HEK293 (cell line): ENCODE measurements around the gene RGMA.

Source experiments
- BCL11B ChIP-seq: fragments of 450-650 bp; formaldehyde crosslinking; IDR thresholded peaks from 2 replicates; pipeline ENCODE4 v1.5.1; 2016; ENCODE audit warnings: low read depth, missing biosample characterization, missing genetic modification characterization
- GLI4 ChIP-seq: fragments of 450-650 bp; formaldehyde crosslinking; IDR thresholded peaks from 2 replicates; pipeline ENCODE4 v1.5.1; 2016; ENCODE audit warnings: missing biosample characterization, missing genetic modification characterization
- GLIS1 ChIP-seq: fragments of 450-650 bp; formaldehyde crosslinking; IDR thresholded peaks from 2 replicates; pipeline ENCODE4 v1.5.1; 2016; ENCODE audit warnings: missing biosample characterization, missing genetic modification characterization
- HOXC10 ChIP-seq: sonication (generic); formaldehyde crosslinking; IDR thresholded peaks from 2 replicates; pipeline ENCODE4 v1.8.1; 2023; ENCODE audit warnings: mild to moderate bottlenecking, missing genetic modification reagents
- HOXD13 ChIP-seq: sonication (generic); formaldehyde crosslinking; IDR thresholded peaks from 2 replicates; pipeline ENCODE4 v1.8.0; 2022; ENCODE audit warnings: missing genetic modification reagents, borderline replicate concordance
- KLF1 ChIP-seq: fragments of 450-650 bp; formaldehyde crosslinking; IDR thresholded peaks from 2 replicates; pipeline ENCODE4 v1.5.1; 2016; ENCODE audit warnings: missing biosample characterization, missing genetic modification characterization
- SP3 ChIP-seq: fragments of 450-650 bp; formaldehyde crosslinking; IDR thresholded peaks from 2 replicates; pipeline ENCODE4 v1.5.1; 2016; ENCODE audit warnings: missing biosample characterization, missing genetic modification characterization
- YY2 ChIP-seq: fragments of 450-650 bp; formaldehyde crosslinking; IDR thresholded peaks from 2 replicates; pipeline ENCODE4 v1.5.1; 2016; ENCODE audit warnings: missing biosample characterization, missing genetic modification characterization
- ZEB2 ChIP-seq: fragments of 450-650 bp; formaldehyde crosslinking; IDR thresholded peaks from 2 replicates; pipeline ENCODE4 v1.5.1; 2016; ENCODE audit warnings: missing biosample characterization, missing genetic modification characterization
- ZNF133 ChIP-seq: fragments of 450-650 bp; formaldehyde crosslinking; IDR thresholded peaks from 2 replicates; pipeline ENCODE4 v1.5.1; 2016; ENCODE audit warnings: missing biosample characterization, missing genetic modification characterization
- ZNF146 ChIP-seq: fragments of 450-650 bp; formaldehyde crosslinking; IDR thresholded peaks from 2 replicates; pipeline ENCODE4 v1.5.1; 2016; ENCODE audit warnings: missing biosample characterization, missing genetic modification characterization
- ZNF174 ChIP-seq: fragments of 450-650 bp; formaldehyde crosslinking; IDR thresholded peaks from 2 replicates; pipeline ENCODE4 v1.5.0; 2017; ENCODE audit warnings: missing biosample characterization, mild to moderate bottlenecking, missing genetic modification characterization
- ZNF266 ChIP-seq: fragments of 450-650 bp; formaldehyde crosslinking; IDR thresholded peaks from 2 replicates; pipeline ENCODE4 v1.5.1; 2016; ENCODE audit warnings: missing biosample characterization, missing genetic modification characterization, low read depth
- ZNF391 ChIP-seq: fragments of 450-650 bp; formaldehyde crosslinking; IDR thresholded peaks from 2 replicates; pipeline ENCODE4 v1.5.1; 2016; ENCODE audit warnings: low read depth, missing biosample characterization, missing genetic modification characterization, borderline replicate concordance
- ZNF571 ChIP-seq: fragments of 450-650 bp; formaldehyde crosslinking; IDR thresholded peaks from 2 replicates; pipeline ENCODE4 v1.5.0; 2017; ENCODE audit warnings: missing biosample characterization, missing genetic modification characterization
- ZNF654 ChIP-seq: fragments of 450-650 bp; formaldehyde crosslinking; IDR thresholded peaks from 2 replicates; pipeline ENCODE4 v1.5.1; 2016; ENCODE audit warnings: low read depth, missing biosample characterization, missing genetic modification characterization
- ZNF777 ChIP-seq: fragments of 450-650 bp; formaldehyde crosslinking; IDR thresholded peaks from 2 replicates; pipeline ENCODE4 v1.5.1; 2017; ENCODE audit warnings: missing biosample characterization, missing genetic modification characterization, borderline replicate concordance
- ZNF791 ChIP-seq: fragments of 450-650 bp; formaldehyde crosslinking; IDR thresholded peaks from 2 replicates; pipeline ENCODE4 v1.5.1; 2016; ENCODE audit warnings: missing biosample characterization, missing genetic modification characterization
- ZSCAN23 ChIP-seq: fragments of 450-650 bp; formaldehyde crosslinking; IDR thresholded peaks from 2 replicates; pipeline ENCODE4 v1.5.1; 2016; ENCODE audit warnings: missing biosample characterization, missing genetic modification characterization
- TF ChIP-seq, protein P1 (sequence below): fragments of 450-650 bp; formaldehyde crosslinking; IDR thresholded peaks from 2 replicates; pipeline ENCODE4 v1.5.1; 2016; ENCODE audit warnings: missing biosample characterization, missing genetic modification characterization
- TF ChIP-seq, protein P2 (sequence below): fragments of 450-650 bp; formaldehyde crosslinking; IDR thresholded peaks from 2 replicates; pipeline ENCODE4 v1.5.1; 2016; ENCODE audit warnings: missing biosample characterization, missing genetic modification characterization, low read depth
- TF ChIP-seq, protein P3 (sequence below): fragments of 450-650 bp; formaldehyde crosslinking; IDR thresholded peaks from 2 replicates; pipeline ENCODE4 v1.5.1; 2016; ENCODE audit warnings: missing biosample characterization, missing genetic modification characterization
- TF ChIP-seq, protein P4 (sequence below): fragments of 450-650 bp; formaldehyde crosslinking; IDR thresholded peaks from 2 replicates; pipeline ENCODE4 v1.5.1; 2017; ENCODE audit warnings: missing biosample characterization, missing genetic modification characterization
- TF ChIP-seq, protein P5 (sequence below): fragments of 450-650 bp; formaldehyde crosslinking; IDR thresholded peaks from 2 replicates; pipeline ENCODE4 v1.5.1; 2016; ENCODE audit warnings: missing biosample characterization, missing genetic modification characterization

The RGMA gene

DNA sequence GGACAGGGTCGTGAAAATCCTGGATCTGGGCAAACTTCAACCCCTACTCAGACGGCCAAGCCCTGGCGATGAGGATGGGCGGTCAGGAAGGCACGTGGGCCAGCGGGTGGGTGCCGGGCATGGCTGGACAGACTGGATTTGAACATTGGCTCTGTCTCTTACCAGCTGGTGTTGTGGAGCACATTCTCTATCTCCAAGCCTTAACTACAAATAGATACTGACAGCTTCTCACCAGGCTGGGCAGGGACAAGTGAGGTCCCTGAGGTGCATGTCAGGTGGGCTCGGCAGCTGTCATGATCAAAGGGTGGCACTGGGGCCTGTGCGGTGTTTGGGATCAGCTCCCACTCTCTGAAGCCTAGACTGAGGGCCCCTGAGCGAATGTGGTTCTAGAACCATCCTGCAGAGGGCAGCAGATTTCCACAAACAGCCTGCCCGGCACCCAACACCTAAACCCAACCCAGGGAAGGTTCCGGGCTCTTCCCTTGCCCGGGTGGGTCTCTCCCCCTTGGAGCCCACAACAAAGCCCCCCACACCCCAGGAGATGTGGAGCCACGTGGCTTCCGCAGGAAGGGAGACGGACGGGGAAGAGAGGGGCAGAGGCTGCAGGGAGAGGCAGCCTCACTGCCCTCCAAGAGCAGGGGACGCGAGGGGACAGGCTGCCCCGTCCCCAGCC lies 58.4 kb downstream of the RGMA start (continued):
- TF ChIP-seq, protein P1, sequence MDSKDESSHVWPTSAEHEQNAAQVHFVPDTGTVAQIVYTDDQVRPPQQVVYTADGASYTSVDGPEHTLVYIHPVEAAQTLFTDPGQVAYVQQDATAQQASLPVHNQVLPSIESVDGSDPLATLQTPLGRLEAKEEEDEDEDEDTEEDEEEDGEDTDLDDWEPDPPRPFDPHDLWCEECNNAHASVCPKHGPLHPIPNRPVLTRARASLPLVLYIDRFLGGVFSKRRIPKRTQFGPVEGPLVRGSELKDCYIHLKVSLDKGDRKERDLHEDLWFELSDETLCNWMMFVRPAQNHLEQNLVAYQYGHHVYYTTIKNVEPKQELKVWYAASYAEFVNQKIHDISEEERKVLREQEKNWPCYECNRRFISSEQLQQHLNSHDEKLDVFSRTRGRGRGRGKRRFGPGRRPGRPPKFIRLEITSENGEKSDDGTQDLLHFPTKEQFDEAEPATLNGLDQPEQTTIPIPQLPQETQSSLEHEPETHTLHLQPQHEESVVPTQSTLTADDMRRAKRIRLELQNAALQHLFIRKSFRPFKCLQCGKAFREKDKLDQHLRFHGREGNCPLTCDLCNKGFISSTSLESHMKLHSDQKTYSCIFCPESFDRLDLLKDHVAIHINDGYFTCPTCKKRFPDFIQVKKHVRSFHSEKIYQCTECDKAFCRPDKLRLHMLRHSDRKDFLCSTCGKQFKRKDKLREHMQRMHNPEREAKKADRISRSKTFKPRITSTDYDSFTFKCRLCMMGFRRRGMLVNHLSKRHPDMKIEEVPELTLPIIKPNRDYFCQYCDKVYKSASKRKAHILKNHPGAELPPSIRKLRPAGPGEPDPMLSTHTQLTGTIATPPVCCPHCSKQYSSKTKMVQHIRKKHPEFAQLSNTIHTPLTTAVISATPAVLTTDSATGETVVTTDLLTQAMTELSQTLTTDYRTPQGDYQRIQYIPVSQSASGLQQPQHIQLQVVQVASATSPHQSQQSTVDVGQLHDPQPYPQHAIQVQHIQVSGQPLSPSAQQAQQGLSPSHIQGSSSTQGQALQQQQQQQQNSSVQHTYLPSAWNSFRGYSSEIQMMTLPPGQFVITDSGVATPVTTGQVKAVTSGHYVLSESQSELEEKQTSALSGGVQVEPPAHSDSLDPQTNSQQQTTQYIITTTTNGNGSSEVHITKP (tag by site-specific recombination): no peak
- TF ChIP-seq ZNF146: no peak
- TF ChIP-seq, protein P2, sequence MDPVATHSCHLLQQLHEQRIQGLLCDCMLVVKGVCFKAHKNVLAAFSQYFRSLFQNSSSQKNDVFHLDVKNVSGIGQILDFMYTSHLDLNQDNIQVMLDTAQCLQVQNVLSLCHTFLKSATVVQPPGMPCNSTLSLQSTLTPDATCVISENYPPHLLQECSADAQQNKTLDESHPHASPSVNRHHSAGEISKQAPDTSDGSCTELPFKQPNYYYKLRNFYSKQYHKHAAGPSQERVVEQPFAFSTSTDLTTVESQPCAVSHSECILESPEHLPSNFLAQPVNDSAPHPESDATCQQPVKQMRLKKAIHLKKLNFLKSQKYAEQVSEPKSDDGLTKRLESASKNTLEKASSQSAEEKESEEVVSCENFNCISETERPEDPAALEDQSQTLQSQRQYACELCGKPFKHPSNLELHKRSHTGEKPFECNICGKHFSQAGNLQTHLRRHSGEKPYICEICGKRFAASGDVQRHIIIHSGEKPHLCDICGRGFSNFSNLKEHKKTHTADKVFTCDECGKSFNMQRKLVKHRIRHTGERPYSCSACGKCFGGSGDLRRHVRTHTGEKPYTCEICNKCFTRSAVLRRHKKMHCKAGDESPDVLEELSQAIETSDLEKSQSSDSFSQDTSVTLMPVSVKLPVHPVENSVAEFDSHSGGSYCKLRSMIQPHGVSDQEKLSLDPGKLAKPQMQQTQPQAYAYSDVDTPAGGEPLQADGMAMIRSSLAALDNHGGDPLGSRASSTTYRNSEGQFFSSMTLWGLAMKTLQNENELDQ: no peak
- TF ChIP-seq BCL11B: no peak
- TF ChIP-seq ZNF791: no peak
- TF ChIP-seq, protein P3, sequence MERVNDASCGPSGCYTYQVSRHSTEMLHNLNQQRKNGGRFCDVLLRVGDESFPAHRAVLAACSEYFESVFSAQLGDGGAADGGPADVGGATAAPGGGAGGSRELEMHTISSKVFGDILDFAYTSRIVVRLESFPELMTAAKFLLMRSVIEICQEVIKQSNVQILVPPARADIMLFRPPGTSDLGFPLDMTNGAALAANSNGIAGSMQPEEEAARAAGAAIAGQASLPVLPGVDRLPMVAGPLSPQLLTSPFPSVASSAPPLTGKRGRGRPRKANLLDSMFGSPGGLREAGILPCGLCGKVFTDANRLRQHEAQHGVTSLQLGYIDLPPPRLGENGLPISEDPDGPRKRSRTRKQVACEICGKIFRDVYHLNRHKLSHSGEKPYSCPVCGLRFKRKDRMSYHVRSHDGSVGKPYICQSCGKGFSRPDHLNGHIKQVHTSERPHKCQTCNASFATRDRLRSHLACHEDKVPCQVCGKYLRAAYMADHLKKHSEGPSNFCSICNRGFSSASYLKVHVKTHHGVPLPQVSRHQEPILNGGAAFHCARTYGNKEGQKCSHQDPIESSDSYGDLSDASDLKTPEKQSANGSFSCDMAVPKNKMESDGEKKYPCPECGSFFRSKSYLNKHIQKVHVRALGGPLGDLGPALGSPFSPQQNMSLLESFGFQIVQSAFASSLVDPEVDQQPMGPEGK (tag by site-specific recombination): no peak
- no peak for TF ChIP-seq ZNF777 (tag by site-specific recombination)
- TF ChIP-seq, protein P4, sequence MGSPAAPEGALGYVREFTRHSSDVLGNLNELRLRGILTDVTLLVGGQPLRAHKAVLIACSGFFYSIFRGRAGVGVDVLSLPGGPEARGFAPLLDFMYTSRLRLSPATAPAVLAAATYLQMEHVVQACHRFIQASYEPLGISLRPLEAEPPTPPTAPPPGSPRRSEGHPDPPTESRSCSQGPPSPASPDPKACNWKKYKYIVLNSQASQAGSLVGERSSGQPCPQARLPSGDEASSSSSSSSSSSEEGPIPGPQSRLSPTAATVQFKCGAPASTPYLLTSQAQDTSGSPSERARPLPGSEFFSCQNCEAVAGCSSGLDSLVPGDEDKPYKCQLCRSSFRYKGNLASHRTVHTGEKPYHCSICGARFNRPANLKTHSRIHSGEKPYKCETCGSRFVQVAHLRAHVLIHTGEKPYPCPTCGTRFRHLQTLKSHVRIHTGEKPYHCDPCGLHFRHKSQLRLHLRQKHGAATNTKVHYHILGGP (tag by site-specific recombination): no peak
- TF ChIP-seq ZEB2: 0 out of 2 replicates have a peak, but pooled peaks have one; percentile 25
- TF ChIP-seq GLIS1 (tag by site-specific recombination): peak; percentile 68
- no peak for TF ChIP-seq ZNF391 (tag by site-specific recombination)
- TF ChIP-seq ZNF571: no peak
- no peak for TF ChIP-seq HOXD13 (CRISPR knock-in tag)
- no peak for TF ChIP-seq KLF1 (tag by site-specific recombination)
- no peak for TF ChIP-seq HOXC10 (CRISPR knock-in tag)
- peak; percentile 68 for TF ChIP-seq ZNF654 (tag by site-specific recombination)
- TF ChIP-seq ZNF266: no peak
- TF ChIP-seq ZNF174 (tag by site-specific recombination): no peak
- no peak for TF ChIP-seq SP3
- no peak for TF ChIP-seq YY2 (tag by site-specific recombination)
- TF ChIP-seq ZSCAN23 (tag by site-specific recombination): no peak
- TF ChIP-seq, protein P5, sequence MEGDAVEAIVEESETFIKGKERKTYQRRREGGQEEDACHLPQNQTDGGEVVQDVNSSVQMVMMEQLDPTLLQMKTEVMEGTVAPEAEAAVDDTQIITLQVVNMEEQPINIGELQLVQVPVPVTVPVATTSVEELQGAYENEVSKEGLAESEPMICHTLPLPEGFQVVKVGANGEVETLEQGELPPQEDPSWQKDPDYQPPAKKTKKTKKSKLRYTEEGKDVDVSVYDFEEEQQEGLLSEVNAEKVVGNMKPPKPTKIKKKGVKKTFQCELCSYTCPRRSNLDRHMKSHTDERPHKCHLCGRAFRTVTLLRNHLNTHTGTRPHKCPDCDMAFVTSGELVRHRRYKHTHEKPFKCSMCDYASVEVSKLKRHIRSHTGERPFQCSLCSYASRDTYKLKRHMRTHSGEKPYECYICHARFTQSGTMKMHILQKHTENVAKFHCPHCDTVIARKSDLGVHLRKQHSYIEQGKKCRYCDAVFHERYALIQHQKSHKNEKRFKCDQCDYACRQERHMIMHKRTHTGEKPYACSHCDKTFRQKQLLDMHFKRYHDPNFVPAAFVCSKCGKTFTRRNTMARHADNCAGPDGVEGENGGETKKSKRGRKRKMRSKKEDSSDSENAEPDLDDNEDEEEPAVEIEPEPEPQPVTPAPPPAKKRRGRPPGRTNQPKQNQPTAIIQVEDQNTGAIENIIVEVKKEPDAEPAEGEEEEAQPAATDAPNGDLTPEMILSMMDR (tag by site-specific recombination): peak; percentile 88
- TF ChIP-seq GLI4 (tag by site-specific recombination): no peak
- no peak for TF ChIP-seq ZNF133 (tag by site-specific recombination)
